ENCODE measurements around the gene SPACA6. TPM values are rescaled to one million over a fixed set of nuclear protein-coding genes. Genes with fewer than 3 reads are reported as not detected.

Gene SPACA6
- polyA plus RNA-seq, 1 donor (not counting 4 experiments of a cell fraction or from before 2014, with no cell fraction given): 4.3 TPM

- Histone ChIP-seq H3K36me3 (ENCODE audit: control insufficient read depth in 2 of 2, extremely low read depth in 1 of 2, insufficient read depth in 2 of 2, low read length in 2 of 2) (peaks cover 21 to 49% of the 10 kb centered on the region in 2 experiments), H3K9me3 (ENCODE audit: control insufficient read depth, low read depth, low read length) (no peaks in the 10 kb centered on the region), H3K4me3 (ENCODE audit: control insufficient read depth in 2 of 3, extremely low read depth in 1 of 3, insufficient read depth in 2 of 3, low read depth in 1 of 3, low read length in 3 of 3) (no peak overlapping the region), H3K9me1 (ENCODE audit: control insufficient read depth, extremely low read depth, insufficient read depth, low read length) (peaks cover 4% of the 10 kb centered on the region), H3K79me2 (ENCODE audit: control insufficient read depth, insufficient read depth, low read length) (peaks cover 63% of the 10 kb centered on the region), H3K9ac (ENCODE audit: control insufficient read depth, extremely low read depth, insufficient read depth, low read length) (no peak overlapping the region), H4K20me1 (ENCODE audit: control insufficient read depth, extremely low read depth, insufficient read depth, low read length) (peaks cover 5% of the 10 kb centered on the region), H3K27ac (ENCODE audit: control insufficient read depth, insufficient read depth, low read length) (no peak overlapping the region), H2AFZ (ENCODE audit: control insufficient read depth, low read length) (no peak overlapping the region), H3K27me3 (ENCODE audit: control insufficient read depth, extremely low read depth, insufficient read depth, low read length) (no peaks in the 10 kb centered on the region), H3K4me1 (ENCODE audit: control insufficient read depth, extremely low read depth, insufficient read depth, low read length) (peaks cover 10% of the 10 kb centered on the region), H3K4me2 (ENCODE audit: control insufficient read depth, extremely low read depth, insufficient read depth, low read depth, low read length) (no peak overlapping the region)
- dilution Hi-C loops (cut with MboI; ENCODE audit: extremely low pct_ligation_motif_present, low sequenced_read_pairs): no loop called here
- DNase-seq (ENCODE audit: low read depth, low spot score): no peak
- no peak for TF ChIP-seq EZH2 (IDR thresholded peaks at IDR 0.05; ENCODE audit: low read length)
- TF ChIP-seq, protein P1, sequence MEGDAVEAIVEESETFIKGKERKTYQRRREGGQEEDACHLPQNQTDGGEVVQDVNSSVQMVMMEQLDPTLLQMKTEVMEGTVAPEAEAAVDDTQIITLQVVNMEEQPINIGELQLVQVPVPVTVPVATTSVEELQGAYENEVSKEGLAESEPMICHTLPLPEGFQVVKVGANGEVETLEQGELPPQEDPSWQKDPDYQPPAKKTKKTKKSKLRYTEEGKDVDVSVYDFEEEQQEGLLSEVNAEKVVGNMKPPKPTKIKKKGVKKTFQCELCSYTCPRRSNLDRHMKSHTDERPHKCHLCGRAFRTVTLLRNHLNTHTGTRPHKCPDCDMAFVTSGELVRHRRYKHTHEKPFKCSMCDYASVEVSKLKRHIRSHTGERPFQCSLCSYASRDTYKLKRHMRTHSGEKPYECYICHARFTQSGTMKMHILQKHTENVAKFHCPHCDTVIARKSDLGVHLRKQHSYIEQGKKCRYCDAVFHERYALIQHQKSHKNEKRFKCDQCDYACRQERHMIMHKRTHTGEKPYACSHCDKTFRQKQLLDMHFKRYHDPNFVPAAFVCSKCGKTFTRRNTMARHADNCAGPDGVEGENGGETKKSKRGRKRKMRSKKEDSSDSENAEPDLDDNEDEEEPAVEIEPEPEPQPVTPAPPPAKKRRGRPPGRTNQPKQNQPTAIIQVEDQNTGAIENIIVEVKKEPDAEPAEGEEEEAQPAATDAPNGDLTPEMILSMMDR (optimal IDR thresholded peaks at IDR 0.05 in 1 of 3, IDR thresholded peaks at IDR 0.05 in 1 of 3, conservative IDR thresholded peaks at IDR 0.05 in 1 of 3; ENCODE audit: extremely low read depth in 1 of 3, insufficient read depth in 2 of 3, low read length in 3 of 3): no peak
- FAIRE-seq: no peak
Observed at GRCh38 chr19:51693819-51694218, 689 bp downstream of the SPACA6 start.

DNA sequence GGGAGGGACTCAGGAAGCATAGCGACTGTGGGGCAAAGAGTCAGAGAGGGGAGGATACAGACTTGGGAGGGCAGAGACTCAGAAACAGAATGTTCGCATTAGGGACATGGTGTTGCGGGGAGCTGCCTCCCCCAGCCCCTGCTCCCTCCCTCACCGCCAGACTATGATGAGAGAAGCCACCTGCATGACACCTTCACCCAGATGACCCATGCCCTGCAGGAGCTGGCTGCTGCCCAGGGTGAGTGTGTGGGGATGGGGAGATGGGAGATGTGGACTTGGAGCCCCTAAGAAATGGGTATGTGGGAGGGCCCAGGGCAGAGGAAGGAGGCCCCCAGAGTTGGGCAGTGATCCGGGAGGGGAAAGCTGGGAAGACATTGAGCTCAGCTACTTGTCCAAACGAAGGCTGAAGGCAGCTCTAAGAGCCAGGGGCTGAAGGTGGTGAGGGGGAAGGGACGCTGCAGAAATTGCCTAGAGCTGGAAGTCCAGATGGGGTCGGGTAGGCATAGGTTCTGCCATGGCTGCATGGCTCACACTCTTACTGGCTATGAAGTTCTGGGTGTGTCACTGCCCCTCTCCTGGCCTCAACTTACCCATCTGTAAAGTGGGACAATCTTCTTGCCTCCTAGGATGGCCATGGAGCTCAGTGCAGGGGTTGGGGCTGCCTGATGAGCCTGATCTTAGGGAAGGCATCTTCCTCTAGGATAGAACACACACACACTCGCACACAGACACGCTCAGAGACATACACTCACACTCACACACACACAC is 1.4 kb downstream of the SPACA6 start:
- H3K4me1 ChIP-seq (ENCODE audit: control insufficient read depth, extremely low read depth, insufficient read depth, low read length): peaks cover 10% of the 10 kb centered on the region
- H2AFZ ChIP-seq (ENCODE audit: control insufficient read depth, low read length): no peak overlapping the region
- no peaks in the 10 kb centered on the region for H3K9me3 ChIP-seq (ENCODE audit: control insufficient read depth, low read depth, low read length)
- peaks cover 5% of the 10 kb centered on the region for H4K20me1 ChIP-seq (ENCODE audit: control insufficient read depth, extremely low read depth, insufficient read depth, low read length)
- no peak overlapping the region for H3K4me2 ChIP-seq (ENCODE audit: control insufficient read depth, extremely low read depth, insufficient read depth, low read depth, low read length)
- no peak overlapping the region for H3K9ac ChIP-seq (ENCODE audit: control insufficient read depth, extremely low read depth, insufficient read depth, low read length)
- no peak for FAIRE-seq
- TF ChIP-seq, protein P1 (optimal IDR thresholded peaks at IDR 0.05 in 1 of 3, IDR thresholded peaks at IDR 0.05 in 1 of 3, conservative IDR thresholded peaks at IDR 0.05 in 1 of 3; ENCODE audit: extremely low read depth in 1 of 3, insufficient read depth in 2 of 3, low read length in 3 of 3): no peak
- TF ChIP-seq EZH2 (IDR thresholded peaks at IDR 0.05; ENCODE audit: low read length): no peak
- H3K27me3 ChIP-seq (ENCODE audit: control insufficient read depth, extremely low read depth, insufficient read depth, low read length): no peaks in the 10 kb centered on the region
- H3K4me3 ChIP-seq (ENCODE audit: control insufficient read depth in 2 of 3, extremely low read depth in 1 of 3, insufficient read depth in 2 of 3, low read depth in 1 of 3, low read length in 3 of 3): no peak overlapping the region
- peaks cover 4% of the 10 kb centered on the region for H3K9me1 ChIP-seq (ENCODE audit: control insufficient read depth, extremely low read depth, insufficient read depth, low read length)
- dilution Hi-C loops (cut with MboI; ENCODE audit: extremely low pct_ligation_motif_present, low sequenced_read_pairs): no loop called here
- no peak for DNase-seq (ENCODE audit: low read depth, low spot score)
- peaks cover 63% of the 10 kb centered on the region for H3K79me2 ChIP-seq (ENCODE audit: control insufficient read depth, insufficient read depth, low read length)
- H3K27ac ChIP-seq (ENCODE audit: control insufficient read depth, insufficient read depth, low read length): no peak overlapping the region
- peaks cover 26 to 55% of the 10 kb centered on the region in 2 experiments for H3K36me3 ChIP-seq (ENCODE audit: control insufficient read depth in 2 of 2, extremely low read depth in 1 of 2, insufficient read depth in 2 of 2, low read length in 2 of 2)

All from keratinocyte (primary cell).